CD4-positive, alpha-beta T cell treated with Interleukin-4 for 4 hours (primary cell): Measurements from ENCODE around the gene MYO16.
"Not testable (repeated sequence)": the region's sequence is repeated elsewhere in the genome, so short reads cannot be mapped to it uniquely, and the experiment has no call there.

Experiments used
- DNase-seq: peaks from one replicate; pipeline ENCODE4 v3.0.0-alpha.2; 2020

The MYO16 gene

DNA sequence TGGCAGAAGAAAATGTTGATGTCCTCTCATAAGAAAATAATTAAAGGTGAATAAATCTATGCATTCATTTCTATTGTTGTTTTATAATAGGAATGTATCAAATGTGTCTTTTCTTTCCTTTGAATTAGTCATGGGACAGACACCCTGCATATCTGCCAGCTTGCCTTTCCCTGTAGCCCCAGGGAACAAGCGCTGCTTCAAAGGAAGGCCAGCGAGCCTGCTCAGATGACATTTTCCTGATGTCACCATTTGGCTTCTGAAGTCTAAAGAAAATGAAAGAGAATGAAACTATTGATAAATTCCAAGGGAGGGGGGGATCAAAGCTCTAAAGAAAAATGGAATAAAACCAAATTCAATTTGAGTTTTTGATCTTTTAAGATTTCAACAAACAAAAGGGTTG, 582.2 kb downstream of the MYO16 start:
- DNase-seq = no peak

DNA sequence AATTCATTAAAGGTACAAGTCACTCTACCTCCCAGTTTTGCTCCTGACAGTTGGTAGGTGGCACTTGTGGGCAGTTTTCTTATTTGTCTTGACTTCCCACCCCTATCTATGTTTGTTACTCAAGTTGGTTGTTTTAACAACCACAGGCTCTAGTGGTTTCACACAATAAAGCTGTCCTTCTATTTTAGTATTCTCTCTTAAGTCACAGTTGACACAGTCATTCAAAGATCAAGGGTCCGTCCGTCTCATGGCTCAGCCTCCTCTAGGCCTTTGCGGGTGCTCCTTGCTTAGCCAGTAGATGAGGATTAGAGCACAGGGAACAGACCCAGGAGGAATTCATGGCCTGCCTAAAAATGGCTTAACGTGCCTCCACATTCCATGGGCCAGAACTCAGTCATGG, 583.2 kb downstream of the MYO16 start:
- DNase-seq = no peak

DNA sequence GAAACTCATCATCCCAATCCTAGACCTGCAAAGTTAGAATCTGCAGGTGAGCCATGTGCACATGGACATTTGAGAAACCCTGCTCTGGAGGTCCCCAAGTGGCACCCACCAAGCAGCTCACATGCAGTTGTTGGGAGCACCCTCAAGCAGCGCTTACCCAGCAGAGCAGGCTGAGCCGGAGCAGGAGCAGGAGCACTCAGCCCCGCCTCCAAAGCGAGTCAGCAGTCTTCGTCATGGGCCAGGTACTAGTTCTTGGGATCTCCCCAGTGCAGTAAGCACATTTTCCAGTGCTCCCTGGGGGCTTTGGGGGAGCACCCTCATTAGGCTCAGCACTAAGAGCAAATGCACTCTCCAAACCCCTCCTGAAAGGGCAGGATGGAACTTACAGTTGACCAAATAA, 584.3 kb downstream of the MYO16 start:
- DNase-seq = no peak

DNA sequence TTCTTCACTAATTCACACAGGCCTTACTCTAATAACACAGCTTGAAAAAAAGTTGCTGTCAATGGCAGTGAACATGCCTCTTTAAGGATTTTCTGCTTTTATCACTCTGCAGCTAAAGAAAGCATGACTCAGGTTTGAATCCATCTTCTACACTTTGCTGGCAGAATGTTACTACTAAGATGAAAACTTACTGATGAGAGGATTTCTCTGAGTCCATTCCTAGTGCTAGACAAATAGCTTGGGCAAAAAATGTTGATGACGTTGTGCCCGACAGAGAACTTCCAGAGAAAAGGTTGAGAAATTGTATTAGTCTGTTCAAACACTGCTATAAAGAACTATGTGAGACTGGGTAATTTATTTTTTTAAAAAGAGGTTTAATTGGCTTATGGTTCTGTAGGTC, 585.0 kb downstream of the MYO16 start:
- DNase-seq = no peak

DNA sequence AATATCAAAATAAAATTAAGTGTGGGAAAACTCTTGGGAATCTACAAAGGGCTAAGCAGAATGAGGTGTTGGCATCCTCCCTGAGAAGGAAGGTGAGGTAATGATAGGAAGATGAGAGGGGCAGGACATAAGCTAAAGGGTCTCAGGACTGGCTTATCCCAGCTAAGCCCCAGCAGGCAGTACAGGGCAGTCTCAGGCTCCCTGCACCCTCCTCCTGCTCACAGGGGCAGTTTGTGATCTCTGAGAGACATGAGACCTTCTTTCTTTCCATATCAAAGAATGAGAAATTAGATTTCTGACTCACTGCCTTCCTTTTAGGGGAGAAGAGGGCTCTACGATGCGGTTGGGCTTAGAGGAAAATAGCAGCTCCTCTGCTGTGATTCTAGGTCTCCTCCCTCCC, 586.0 kb downstream of the MYO16 start:
- DNase-seq = no peak

DNA sequence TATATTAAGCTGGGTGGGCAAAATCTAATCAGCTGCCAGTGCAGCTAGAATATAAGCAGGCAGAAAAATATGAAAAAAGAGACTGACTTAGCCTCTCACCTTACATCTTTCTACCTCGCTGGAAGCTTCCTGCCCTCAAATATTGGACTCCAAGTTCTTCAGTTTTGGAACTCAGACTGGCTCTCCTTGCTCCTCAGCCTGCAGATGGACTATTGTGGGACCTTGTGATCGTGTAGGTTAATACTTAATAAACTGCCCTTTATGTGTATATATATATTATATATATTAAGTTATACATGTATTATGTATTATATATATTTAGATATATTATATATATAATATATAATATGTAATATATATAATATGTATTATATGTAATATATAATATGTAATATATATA, 588.1 kb downstream of the MYO16 start:
- DNase-seq = not testable (repeated sequence)

DNA sequence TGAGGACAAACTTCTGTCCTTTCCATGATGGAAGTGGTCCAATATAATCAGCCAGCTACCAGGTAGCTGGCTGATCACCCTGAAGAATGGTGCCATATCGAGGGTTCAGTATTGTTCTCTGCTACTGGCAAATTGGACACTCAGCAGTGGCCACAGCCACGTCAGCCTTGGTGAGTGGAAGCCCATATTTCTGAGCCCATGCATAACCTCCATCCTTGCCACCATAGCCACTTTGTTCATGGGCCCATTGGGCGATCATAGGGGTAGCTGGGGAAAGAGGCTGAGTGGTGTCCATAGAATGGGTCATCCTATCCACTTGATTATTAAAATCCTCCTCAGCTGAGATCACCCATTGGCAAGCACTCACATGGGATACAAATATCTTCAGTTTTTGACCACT, 591.2 kb downstream of the MYO16 start:
- DNase-seq = no peak

DNA sequence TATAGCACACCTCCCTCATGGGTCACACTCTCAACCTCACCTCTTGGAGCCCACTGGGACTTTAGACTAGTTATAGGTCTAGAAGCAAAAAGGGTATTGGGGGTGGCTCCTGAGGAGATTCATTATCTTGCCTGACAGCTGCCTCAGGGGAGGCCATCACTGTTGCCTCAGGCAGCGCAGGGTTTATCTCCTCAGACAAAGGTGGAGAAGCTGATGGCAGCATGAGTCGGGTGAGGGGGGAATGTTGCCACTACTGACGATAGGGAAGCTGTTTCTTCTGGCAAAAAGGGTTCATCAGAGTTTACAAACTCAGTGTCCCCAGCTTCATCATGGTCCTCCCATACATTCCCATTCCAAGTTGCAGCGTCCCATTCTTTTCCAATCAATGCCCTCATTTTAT, 594.6 kb downstream of the MYO16 start:
- no peak for DNase-seq

DNA sequence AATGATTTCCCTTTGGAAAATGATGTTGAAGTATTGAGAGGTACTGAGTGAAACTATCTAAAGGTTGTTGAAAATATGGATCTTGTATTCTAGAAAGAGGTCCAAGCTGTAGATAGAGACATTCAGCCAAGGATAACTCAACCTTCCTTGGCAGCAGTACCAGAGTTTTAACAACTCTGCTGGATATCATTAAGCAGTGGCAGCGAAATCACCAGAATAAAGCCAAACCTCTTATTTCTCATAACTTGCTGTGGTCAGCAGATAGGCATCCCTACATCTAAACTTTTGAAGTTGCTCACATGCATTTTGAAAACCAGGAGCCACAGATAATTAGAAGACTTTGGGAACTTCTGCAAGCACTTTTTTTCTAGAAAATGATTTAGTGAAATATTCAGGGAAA, 597.2 kb downstream of the MYO16 start:
- DNase-seq = no peak

DNA sequence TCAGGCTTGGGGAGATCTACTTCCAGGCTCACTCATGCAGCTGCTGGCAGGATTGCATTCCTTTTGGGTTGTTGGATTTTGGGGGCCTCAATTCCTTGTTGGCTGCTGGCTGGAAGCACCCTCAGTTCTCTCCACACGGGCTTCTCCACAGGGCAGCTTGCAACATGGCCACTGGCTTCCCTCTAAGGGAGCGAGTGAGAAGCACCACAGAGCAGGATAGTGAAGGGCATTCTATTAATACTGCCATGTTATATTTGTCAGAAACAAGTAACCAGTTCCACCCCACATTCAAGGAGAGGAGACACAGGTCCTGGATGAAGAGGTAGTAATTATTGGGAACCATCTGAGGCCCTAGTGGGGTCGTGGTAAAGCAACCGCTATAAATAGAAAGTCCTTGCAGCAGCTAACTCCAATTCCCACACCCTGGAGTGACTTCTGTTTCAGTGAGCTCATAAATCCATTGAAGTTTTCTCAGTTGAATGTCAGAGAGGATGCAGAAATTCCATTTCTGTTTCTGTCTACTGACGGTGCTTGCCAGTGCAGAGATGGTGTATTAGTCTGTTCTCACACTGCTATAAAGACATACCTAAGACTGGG, 598.0 kb downstream of the MYO16 start:
- DNase-seq = no peak

DNA sequence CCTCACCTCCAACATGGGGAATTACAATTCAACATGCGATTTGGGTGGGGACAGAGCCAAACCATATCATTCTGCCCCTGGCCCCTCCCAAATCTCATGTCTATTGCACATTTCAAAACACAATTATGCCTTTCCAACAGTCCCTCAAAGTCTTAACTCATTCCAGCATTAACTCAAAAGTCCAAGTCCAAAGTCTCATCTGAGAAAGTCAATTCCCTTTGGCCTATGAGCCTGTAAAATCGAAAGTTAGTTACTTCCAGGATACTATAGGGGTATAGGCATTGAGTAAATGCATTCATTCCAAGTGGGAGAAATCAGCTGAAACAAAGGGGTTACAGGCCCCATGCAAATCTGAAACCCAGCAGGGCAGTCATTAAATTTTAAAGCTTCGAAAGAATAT, 598.8 kb downstream of the MYO16 start:
- no peak for DNase-seq

DNA sequence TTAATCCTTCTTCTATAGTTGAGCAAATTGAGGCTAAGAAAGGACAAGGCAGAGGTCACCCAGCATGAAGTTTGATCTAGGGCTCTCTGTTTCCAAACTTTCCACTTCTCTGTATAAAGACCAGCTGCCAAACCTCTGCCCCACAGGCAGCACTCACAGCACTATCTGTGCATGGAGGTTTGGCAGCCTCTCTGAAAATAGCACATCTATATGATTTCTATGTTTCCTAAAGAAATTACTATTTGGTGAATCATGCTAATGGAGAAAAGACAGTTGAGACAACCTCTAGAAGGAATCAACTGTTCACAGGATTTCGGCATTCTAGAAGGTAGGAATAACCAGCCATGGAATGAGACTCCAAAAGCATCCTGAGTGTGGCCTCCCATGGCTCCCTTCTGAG, 602.5 kb downstream of the MYO16 start:
- no peak for DNase-seq

DNA sequence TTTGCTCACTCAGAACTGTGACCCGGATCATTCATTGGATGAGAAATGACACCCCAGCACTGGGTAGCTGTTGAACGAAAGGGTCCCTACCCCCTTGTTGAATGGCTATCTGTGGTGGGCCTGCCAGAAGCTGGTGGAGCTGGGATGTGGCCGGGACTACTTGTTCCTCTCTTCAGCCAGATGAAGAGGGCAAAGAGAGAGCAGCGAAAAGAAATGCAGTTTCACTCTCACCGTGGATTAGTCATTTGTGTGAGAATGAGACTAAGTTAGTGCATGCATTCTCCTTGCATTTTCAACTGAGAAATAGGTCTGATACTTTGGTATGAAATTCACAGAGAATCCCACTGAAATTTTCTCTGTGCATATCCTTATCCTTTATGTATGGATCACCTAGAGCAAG, 603.9 kb downstream of the MYO16 start:
- no peak for DNase-seq

DNA sequence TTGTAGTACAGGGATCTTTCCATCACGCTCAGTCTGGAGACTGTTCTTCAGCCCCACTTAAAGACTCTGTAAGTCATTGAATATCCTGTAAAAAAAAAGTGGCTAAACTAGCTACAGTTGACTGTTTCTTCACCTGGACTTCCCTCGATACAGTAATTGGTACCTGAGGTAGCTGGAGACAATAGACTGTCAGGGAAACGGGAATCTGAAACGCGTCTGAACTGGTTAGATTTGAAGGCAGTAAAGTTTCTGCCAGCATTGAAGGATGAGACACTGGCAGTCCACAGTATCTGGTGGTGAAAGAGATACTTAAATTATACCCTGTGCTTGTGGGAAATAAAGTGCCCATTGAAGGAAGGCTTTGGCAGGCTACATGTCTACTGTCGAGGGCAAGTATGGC, 606.5 kb downstream of the MYO16 start:
- no peak for DNase-seq

DNA sequence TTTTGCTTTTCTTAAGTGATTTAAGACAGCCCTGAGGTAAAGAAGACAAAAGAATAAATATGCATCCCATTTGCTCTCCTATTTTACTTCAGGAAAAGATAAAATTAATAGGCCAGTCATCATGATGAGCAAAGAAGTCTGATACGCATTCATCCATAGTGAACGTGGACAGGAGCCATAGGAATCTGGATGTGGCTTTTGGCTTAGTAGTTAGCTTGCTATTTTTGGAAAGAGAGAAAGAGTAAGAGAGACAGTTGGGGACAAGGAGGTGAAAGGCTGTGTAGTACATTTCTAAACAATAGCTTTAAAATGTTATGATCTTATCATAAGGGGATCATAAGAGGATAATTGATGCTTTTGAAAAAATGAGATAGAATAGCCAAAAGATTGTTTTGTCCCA, 611.7 kb downstream of the MYO16 start:
- DNase-seq = no peak

DNA sequence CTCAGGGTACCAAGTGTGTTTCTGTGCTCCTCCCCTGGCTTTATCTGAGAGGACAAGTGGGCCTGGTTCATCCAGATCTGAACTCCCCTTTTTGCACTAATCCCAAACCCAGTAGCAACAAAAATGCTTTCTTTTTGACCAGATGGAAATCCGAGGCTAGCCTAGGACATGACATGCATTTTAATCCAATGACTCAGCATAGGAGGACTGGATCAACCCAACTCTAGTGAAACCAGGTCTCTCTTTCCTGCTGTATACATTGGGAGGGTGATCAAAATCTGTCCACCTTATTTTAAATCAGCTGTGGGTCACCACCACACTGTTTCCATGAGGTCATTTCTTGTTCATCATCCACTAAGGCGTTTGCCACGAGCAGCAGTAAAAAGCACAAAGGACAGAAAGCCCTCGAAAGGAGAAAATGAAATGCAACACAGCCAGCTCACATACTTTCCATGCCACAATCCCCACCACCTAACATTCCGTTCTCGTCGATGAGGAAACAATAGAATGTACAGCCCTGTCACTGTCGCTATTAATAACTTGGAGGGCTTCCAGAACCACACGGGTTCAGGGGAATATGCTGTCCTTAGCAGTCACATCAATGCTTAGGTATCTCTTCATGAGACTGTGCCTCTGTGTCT, 614.0 kb downstream of the MYO16 start:
- DNase-seq = no peak

DNA sequence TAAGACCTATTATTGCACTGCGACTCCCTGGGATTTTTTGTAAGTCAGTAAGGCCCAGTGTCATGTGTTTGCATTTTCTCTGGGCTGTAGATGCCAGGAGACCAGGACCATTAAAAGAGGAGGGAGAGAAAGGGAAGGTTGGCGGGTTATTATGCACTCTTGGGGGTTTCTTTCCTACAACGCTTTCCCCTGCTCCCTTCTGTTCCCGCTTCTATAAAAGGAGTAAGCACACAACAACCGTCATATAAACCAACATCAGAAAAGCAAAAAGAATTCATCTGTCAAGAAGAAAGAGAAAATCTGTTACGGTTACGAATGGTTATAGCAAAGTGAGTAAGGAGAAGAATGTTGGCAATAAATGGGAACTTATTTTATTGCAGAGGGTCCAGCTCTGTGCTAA, 615.2 kb downstream of the MYO16 start:
- DNase-seq = no peak

DNA sequence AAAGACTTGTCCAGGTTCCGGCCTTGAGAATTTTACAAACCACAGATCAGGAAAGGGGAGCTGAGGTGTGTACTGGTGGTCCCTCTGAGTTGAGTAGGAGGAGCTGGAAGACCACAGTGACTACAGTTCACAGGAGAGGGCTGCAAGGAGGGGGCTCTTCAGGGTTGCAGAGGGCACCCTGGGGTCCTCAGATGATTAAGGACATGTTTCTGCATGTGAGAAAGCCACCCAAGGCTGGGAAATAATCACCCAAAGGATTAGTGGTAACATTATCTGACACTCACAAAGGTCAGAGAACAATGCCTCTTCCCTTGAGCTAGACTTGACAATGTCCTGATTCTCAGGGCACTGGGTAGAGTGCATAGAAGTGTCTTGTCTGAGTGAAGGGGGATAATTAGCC, 616.6 kb downstream of the MYO16 start:
- no peak for DNase-seq

DNA sequence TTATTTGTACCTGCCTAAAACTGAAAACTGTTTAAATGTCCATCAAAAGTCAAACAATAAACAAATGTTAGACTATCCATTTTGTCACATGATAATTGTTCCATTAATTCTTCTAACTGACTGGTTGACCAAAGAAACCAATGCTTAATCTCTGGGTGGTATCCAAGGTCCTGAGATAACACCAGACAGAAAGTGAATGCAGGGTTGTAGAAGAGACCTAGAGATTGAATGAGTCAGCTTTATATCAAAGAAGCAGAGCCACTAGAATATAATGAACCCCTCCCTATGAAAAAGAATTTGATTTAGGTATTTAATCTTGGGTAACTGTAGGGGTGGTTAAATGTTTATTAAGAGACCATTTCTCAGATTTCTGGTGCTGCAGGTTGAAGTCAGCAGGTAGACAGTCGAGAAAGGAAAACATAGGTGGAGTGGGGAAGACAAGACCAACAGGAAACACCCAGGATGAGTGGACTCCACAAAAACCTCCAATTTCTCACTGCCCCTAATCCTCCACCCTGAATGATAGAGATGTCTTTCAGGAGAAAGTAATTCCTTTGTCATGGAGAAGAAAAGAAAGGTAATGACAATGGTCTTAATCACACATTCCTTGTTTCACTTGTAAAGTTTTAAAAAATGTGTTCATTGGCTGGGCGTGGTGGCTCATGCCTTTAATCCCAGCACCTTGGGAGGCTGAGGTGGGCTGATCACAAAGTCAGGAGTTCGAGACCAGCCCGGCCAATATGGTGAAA, 620.5 kb downstream of the MYO16 start:
- no peak for DNase-seq

DNA sequence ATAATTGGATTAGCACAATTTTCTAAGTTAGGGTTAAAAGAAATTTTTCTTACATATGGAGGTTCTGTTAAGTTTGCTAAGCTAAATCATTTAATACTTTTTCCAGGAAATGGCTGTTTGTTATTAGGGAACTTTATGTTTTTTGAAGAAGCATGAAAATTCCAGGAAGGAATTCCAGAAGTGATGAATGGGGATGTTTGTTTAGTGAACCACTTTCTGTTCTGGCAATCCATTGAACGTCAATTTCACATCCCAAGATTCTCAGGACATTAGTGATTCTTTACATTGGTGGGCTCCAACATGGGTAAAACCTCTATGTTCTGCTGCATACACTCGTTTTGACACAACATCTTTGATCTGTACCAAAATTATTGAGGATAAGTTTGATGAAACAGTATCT, 622.5 kb downstream of the MYO16 start:
- DNase-seq = no peak

DNA sequence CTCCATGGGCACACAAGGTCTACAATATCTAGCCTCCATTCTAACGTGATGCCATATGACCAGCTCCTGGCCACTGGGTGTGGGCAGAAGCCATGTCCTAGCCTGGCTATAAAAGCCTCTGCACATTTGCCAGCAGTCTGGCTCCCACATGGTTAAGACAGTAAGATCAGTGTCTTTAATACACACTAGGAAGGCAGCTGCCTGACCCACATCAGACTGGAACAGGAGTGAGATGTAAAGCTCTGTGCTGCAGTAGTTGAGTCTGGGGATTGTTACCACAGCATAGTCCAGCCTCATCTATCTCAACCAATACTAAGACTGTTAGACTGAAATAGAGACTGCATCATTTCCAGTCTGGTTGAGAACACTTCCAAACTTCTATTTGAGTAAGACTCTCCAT, 623.9 kb downstream of the MYO16 start:
- DNase-seq = no peak

DNA sequence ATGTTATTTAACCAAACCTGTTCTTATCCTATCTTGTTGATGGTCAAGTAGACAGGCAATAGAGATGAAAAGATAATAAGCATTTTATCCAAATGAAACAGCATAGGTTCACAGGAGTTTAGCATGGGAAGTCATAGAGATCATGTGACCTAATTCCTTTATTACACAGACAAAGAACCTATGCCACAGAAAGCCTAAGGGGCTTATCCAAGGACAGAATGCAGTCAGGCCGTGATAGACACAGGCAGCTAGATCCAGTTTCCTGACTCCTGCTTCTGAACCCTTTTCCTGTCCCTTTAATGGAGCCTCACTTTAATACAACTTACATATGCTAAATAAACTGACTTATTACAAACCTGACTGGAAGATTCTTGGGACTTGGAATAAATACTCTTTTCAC, 624.9 kb downstream of the MYO16 start:
- DNase-seq = no peak

DNA sequence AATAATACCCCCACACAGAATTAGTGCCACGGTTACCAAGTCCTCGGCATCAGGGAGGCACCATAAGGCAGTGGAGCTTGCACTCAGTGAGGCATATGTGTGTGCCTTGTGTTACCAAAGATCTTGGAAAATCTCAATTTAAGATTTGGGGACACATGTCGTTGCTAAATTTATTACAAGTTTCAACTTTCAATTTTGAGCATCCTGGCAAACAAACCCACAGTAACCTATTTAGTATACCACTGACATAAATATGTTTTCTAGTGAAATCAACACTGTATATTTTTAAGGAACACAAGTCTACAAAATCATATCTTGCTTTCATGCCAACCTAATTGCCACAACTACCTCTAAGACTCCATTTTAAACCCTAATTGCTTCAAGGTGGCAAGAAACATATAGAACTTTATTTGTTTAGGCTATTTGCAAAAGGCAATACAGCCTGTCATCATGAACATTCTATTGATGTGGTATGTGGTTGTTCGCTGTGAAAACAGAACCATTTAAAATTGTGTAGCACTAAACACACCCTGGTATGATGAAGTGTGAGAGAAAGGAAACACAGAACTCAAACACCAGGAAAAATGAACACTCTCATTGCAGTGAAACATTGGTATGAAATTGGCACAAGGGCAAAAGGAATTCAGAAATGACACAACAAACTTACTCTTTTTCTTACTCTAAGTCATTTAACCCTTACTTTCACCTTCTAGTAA, 625.9 kb downstream of the MYO16 start:
- DNase-seq = no peak
